GM18951 (cell line): ENCODE results near the gene LZTFL1.

Source experiments
- POLR2A ChIP-seq: IDR thresholded peaks from 4 replicates; pipeline ENCODE4 v1.6.1; 2011; ENCODE audit warnings: mild to moderate bottlenecking; ENCODE audit not compliant: insufficient read length, insufficient read depth; ENCODE audit errors: extremely low read depth
- in situ Hi-C: fragments of 300-500 bp; cut with MboI; formaldehyde crosslinking; loops from one replicate; pipeline ENCODE4 v1.12.0; 2022; ENCODE audit warnings: low sequenced_read_pairs, mixed read lengths, inconsistent platforms; ENCODE audit not compliant: unreplicated experiment

Gene LZTFL1

GRCh38 chr3:45852828-45853227, 10.9 kb upstream of the LZTFL1 start:
- no peak for TF ChIP-seq POLR2A
- in situ Hi-C loops, result no loop called here

DNA sequence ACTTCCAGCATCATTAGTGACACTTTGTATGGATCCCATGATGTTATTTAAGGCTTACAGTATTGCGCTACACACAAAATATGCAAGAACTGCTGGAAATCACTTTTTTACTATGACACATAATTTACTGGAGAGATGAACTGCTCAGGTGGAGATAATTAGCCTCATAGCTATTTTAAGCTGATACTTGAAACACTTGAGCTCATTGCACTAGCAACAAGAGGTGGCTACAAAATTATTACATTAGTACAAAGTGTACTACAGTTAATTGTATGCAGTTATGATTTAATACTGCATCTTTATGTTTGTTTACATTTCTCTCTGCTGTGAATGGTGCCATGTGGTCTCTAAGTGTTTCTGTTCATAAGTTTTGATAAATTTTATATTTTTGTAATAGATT, 6.5 kb upstream of the LZTFL1 start:
- TF ChIP-seq POLR2A, result no peak
- in situ Hi-C loops, result no loop called here

- in situ Hi-C loops, result no loop called here
These were observed 2.7 kb upstream of the LZTFL1 start for GRCh38 chr3:45844616-45845015.

GRCh38 chr3:45842851-45843625, 1.1 kb upstream of the LZTFL1 start:
- in situ Hi-C loops, result no loop called here
- TF ChIP-seq POLR2A, result no peak

More at GRCh38 chr3:45844616-45845015, 2.7 kb upstream of the LZTFL1 start:
- TF ChIP-seq POLR2A, result no peak

- TF ChIP-seq POLR2A, result no peak
- in situ Hi-C loops, result no loop called here
These were observed 531 bp downstream of the LZTFL1 start for GRCh38 chr3:45841420-45841756.

DNA sequence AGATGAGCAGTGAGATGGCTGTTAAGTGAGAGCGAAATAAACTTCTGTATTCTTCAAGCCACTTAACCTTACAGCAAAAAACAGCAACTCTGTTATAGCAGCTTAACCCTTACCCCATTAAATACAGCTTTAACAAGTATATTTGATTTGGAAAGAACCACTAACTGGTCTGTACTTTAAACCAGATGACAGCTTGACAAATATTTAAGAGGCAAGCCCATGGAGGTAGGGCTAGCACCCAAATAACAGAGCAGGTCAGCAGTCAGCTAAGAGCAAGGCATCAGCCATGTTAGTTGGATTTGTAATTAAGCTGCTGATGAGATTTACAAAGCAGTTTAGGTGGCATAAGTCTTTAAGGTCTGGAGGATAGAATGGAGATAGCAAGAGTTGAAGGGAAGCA, 3.5 kb downstream of the LZTFL1 start:
- in situ Hi-C loops, result no loop called here
- TF ChIP-seq POLR2A, result no peak

GRCh38 chr3:45832699-45833098, 9.2 kb downstream of the LZTFL1 start:
- TF ChIP-seq POLR2A, result no peak
- in situ Hi-C loops, result no loop called here

DNA sequence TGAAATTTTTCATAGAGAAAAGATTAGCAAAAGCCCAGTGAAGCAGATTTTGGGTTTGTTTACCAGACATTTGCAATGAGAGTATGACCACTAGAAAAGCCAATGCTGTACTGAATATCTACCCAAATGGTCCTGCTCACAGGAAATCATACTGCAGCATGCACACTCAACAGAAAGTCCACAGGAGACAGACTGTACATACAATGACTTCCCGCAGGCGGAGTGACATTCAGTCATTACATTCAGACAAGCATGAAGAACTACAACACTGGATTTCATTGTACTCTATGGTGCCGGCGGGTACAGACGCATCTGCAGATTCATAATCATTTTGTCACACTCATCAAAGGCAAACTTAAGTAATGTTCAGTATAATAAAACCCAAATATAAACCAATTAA, 11.8 kb downstream of the LZTFL1 start:
- TF ChIP-seq POLR2A, result no peak

GRCh38 chr3:45826908-45827307, 15.0 kb downstream of the LZTFL1 start:
- no peak for TF ChIP-seq POLR2A
- in situ Hi-C loops, result no loop called here

More for the DNA sequence above, 11.8 kb downstream of the LZTFL1 start:
- in situ Hi-C loops, result no loop called here

GRCh38 chr3:45826321-45826720, 15.6 kb downstream of the LZTFL1 start:
- in situ Hi-C loops, result no loop called here
- no peak for TF ChIP-seq POLR2A

GRCh38 chr3:45821127-45821526, 20.8 kb downstream of the LZTFL1 start:
- in situ Hi-C loops, result no loop called here
- no peak for TF ChIP-seq POLR2A

DNA sequence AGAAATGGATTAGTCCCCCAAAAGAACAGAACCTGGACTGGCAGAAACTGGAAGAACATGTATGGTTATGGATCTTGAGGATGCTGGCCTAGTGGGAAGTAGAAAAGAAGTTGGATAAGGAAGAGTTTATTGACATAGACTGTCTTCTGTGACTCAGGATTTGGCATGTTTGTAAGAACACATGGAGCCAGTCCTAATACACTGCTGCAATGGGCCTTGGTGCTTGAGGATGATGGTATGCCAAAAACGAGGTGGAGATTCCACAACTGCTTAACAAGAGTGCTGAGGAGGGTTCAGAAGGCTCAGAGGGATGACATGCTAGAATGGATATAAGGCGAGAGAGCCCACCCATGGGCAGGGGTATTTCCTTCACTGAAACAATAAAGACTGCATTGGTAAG, 22.4 kb downstream of the LZTFL1 start:
- TF ChIP-seq POLR2A, result no peak
- in situ Hi-C loops, result no loop called here

GRCh38 chr3:45817831-45818522, 23.9 kb downstream of the LZTFL1 start:
- TF ChIP-seq POLR2A, result no peak
- in situ Hi-C loops, result no loop called here

GRCh38 chr3:45816544-45816943, 25.4 kb downstream of the LZTFL1 start:
- in situ Hi-C loops, result no loop called here
- TF ChIP-seq POLR2A, result no peak
